Endothelial cell (in vitro differentiated cells): Measurements from ENCODE around the gene PCGF3. TPM values are rescaled to one million over a fixed set of nuclear protein-coding genes. Genes with fewer than 3 reads are reported as not detected.

Experiments
- DNase-seq: peaks from one replicate; pipeline ENCODE4 v3.0.0; 2021; ENCODE audit warnings: low spot score
- H3K27ac Mint-ChIP-seq: one replicate; pipeline ENCODE4 v1.8.0; 2021; ENCODE audit warnings: mixed read lengths, inconsistent platforms; ENCODE audit not compliant: unreplicated experiment
- H3K27me3 Mint-ChIP-seq: one replicate; pipeline ENCODE4 v1.8.0; 2021; ENCODE audit warnings: mild to moderate bottlenecking, moderate library complexity, mixed read lengths, inconsistent platforms; ENCODE audit not compliant: unreplicated experiment
- H3K36me3 Mint-ChIP-seq: one replicate; pipeline ENCODE4 v1.8.0; 2021; ENCODE audit warnings: mild to moderate bottlenecking, low read depth, mixed read lengths, inconsistent platforms; ENCODE audit not compliant: unreplicated experiment
- H3K4me1 Mint-ChIP-seq: one replicate; pipeline ENCODE4 v1.8.0; 2021; ENCODE audit warnings: mild to moderate bottlenecking, mixed read lengths, inconsistent platforms; ENCODE audit not compliant: unreplicated experiment
- H3K4me3 Mint-ChIP-seq: one replicate; pipeline ENCODE4 v1.8.0; 2021; ENCODE audit warnings: mild to moderate bottlenecking, mixed read lengths, inconsistent platforms; ENCODE audit not compliant: unreplicated experiment
- H3K9me3 Mint-ChIP-seq: one replicate; pipeline ENCODE4 v1.8.0; 2021; ENCODE audit warnings: mixed read lengths, inconsistent platforms; ENCODE audit not compliant: unreplicated experiment
- CTCF ChIP-seq: fragments of 200-600 bp; sonication (generic); IDR thresholded peaks from one replicate; pipeline ENCODE4 v1.5.0; 2021; ENCODE audit warnings: antibody characterized with exemption; ENCODE audit not compliant: unreplicated experiment
- total RNA-seq: library from RNA; stranded (reverse); fragmentation: NEBNext Ultra II Directional; extraction: Animal tissue kit (Norgen Biotek cat#: 25700); gene quantifications from one replicate; pipeline ENCODE4 v1.2.1, GENCODE V29; 2021; ENCODE audit not compliant: unreplicated experiment

Gene PCGF3
- total RNA-seq, 1 donor from 2014 or later = 84.5 TPM

GRCh38 chr4:781493-782216 is 76.0 kb downstream of the PCGF3 start:
- peaks cover 23% of the 10 kb centered on the region for H3K36me3 Mint-ChIP-seq
- H3K4me1 Mint-ChIP-seq = peaks cover 30% of the 10 kb centered on the region
- no peaks in the 10 kb centered on the region for H3K9me3 Mint-ChIP-seq
- no peak for TF ChIP-seq CTCF
- peak overlapping the region; percentile 94 for H3K27ac Mint-ChIP-seq
- peaks cover 32% of the 10 kb centered on the region for H3K27me3 Mint-ChIP-seq
- H3K4me3 Mint-ChIP-seq = peak overlapping the region; percentile 93
- DNase-seq = peak; percentile 99

GRCh38 chr4:784401-785331 is 79.0 kb downstream of the PCGF3 start:
- no peak overlapping the region for H3K4me3 Mint-ChIP-seq
- H3K27me3 Mint-ChIP-seq = peaks cover 39% of the 10 kb centered on the region
- H3K27ac Mint-ChIP-seq = no peak overlapping the region
- H3K4me1 Mint-ChIP-seq = peaks cover 20% of the 10 kb centered on the region
- DNase-seq = no peak
- no peaks in the 10 kb centered on the region for H3K9me3 Mint-ChIP-seq
- peaks cover 9% of the 10 kb centered on the region for H3K36me3 Mint-ChIP-seq
- no peak for TF ChIP-seq CTCF

GRCh38 chr4:785332-786073 is 79.9 kb downstream of the PCGF3 start:
- TF ChIP-seq CTCF = no peak
- no peak for DNase-seq
- H3K4me3 Mint-ChIP-seq = peak overlapping the region; percentile 69
- H3K9me3 Mint-ChIP-seq = no peaks in the 10 kb centered on the region
- H3K4me1 Mint-ChIP-seq = peaks cover 12% of the 10 kb centered on the region
- H3K36me3 Mint-ChIP-seq = peaks cover 5% of the 10 kb centered on the region
- H3K27me3 Mint-ChIP-seq = peaks cover 34% of the 10 kb centered on the region
- no peak overlapping the region for H3K27ac Mint-ChIP-seq

- Mint-ChIP-seq H3K4me1 (peaks cover 9% of the 10 kb centered on the region), H3K9me3 (no peaks in the 10 kb centered on the region), H3K27ac (no peak overlapping the region)
Measured at GRCh38 chr4:786074-786741, 80.6 kb downstream of the PCGF3 start.

More at GRCh38 chr4:786074-786741, 80.6 kb downstream of the PCGF3 start:
- no peak for DNase-seq
- Mint-ChIP-seq H3K4me3 (no peak overlapping the region), H3K36me3 (peaks cover 5% of the 10 kb centered on the region), H3K27me3 (peaks cover 34% of the 10 kb centered on the region)
- no peak for TF ChIP-seq CTCF
